Ramos (cell line): ENCODE measurements around the gene B4GALT2.

Experiments
- in situ Hi-C: fragments of 300-500 bp; cut with MboI; formaldehyde crosslinking; loops from one replicate; pipeline ENCODE4 v1.14.3; 2022; ENCODE audit warnings: low sequenced_read_pairs; ENCODE audit not compliant: unreplicated experiment

Gene B4GALT2

DNA sequence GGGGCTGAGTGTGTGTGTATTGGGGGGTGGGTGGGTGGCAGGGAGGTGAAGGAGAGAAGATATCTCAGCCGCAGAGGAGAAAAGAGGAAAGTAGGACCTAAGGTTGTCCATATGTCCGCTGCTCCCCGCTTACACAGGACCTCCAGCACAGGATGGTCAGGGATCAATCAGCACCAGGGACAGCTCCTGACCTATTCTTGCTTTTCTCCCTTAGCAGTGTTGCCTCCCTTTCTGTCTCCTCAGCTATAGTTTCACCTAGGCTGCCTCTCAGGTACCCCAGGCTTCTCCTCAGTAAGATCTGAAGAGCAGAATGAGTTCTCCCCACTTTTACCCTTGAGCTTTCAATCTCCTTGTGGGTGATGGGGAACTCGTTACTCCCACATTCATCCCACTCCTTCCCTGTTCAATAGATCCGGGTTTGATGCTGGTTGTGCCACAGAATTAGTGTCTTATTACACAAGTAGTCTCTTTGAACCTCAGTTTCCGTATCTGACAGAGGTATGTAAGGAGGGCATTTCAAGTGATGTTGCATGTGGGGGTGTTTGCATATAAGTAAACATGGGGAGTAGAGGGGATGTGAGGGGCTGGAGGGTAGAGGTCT, 10.6 kb upstream of the B4GALT2 start:
- in situ Hi-C loops, result no loop called here

- in situ Hi-C loops, result no loop called here
These were observed 9.6 kb upstream of the B4GALT2 start for GRCh38 chr1:43969416-43969745.

GRCh38 chr1:43969746-43970466, 9.1 kb upstream of the B4GALT2 start, which contains the start of gene DPH2:
DPH2 (plus strand) TSS chr1:43970010; CDS start chr1:43970176, 166 bp downstream.
- in situ Hi-C loops, result no loop called here

GRCh38 chr1:43970502-43970901, 8.5 kb upstream of the B4GALT2 start:
- in situ Hi-C loops, result no loop called here

- in situ Hi-C loops, result no loop called here
These were observed 8.1 kb upstream of the B4GALT2 start for GRCh38 chr1:43970911-43971310.

- in situ Hi-C loops, result no loop called here
These were observed 7.6 kb upstream of the B4GALT2 start for GRCh38 chr1:43971336-43971980.

GRCh38 chr1:43973981-43974442, 5.0 kb upstream of the B4GALT2 start:
- in situ Hi-C loops, result no loop called here

GRCh38 chr1:43974443-43975248, 4.4 kb upstream of the B4GALT2 start, which contains the start of gene ATP6V0B:
ATP6V0B (plus strand) TSS chr1:43974960; CDS start chr1:43975041, 81 bp downstream.
- in situ Hi-C loops, result no loop called here

- in situ Hi-C loops, result no loop called here
These were observed 3.6 kb upstream of the B4GALT2 start for GRCh38 chr1:43975249-43975961.

GRCh38 chr1:43976045-43976444, 3.0 kb upstream of the B4GALT2 start:
- in situ Hi-C loops, result no loop called here

- in situ Hi-C loops, result no loop called here
These were observed 2.1 kb upstream of the B4GALT2 start for GRCh38 chr1:43976890-43977289.

DNA sequence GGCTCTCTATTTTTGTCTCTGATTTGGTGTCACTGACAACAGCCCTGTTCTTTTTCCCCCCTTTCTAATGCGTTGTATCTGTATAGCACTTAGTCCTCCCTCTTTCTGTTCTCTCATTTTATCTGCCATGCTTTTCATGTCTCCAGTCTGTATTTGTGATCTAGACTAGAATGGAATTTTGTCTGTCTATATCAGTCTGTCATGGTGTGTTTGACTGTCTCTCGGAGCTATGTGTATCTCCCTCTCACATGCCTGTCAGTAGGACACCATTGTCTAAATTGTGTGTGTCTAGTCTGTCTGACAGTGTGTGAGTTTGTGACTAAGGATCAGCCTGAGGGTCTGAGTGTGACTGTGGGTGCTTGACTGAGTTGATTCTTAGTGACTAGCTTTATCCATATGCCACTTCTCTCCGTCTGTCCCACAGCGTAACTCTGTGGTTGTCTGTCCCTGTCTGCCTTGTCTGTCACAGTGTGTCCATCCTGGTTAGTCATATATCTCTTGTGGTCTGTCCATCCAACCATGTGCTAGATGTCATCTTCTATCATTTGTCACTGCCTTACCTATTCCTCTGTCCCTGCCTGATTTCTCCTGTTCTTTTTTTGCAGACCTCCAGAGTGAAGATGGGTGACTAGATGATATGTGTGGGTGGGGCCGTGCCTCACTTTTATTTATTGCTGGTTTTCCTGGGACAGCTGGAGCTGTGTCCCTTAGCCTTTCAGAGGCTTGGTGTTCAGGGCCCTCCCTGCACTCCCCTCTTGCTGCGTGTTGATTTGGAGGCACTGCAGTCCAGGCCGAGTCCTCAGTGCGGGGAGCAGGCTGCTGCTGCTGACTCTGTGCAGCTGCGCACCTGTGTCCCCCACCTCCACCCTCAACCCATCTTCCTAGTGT, 1.4 kb upstream of the B4GALT2 start:
- in situ Hi-C loops, result no loop called here

DNA sequence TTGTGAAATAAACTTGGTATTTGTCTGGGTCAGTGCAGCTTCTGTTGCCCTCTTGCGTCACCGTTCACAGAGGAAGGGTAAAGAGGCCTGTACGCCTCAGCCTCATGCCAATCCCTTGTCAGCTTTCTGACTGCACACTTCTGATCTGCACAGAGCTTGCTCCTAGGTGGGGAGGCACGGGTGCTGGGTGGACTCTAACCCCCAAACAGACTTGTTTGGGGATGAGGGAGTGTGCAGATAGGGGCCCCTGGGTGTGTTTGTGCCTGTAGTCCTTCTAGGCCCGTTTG, 803 bp upstream of the B4GALT2 start:
- in situ Hi-C loops, result no loop called here

DNA sequence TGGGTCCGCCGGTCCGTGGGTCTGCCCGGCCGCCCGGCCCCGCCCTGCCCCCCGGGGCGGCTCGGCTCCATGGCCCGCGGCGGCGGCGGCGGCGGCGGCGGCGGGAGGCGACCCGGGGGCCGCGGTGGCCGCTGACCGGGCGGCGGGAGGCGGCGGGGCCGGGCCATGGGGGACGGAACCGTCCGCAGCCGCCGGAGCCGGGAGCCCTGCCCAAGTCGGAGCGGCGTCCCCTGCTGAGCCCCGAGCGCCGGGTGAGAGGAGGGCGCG, 184 bp downstream of the B4GALT2 start:
- in situ Hi-C loops, result no loop called here

- in situ Hi-C loops, result no loop called here
These were observed 681 bp downstream of the B4GALT2 start for GRCh38 chr1:43979528-43980254.

- in situ Hi-C loops, result no loop called here
These were observed 1.5 kb downstream of the B4GALT2 start for GRCh38 chr1:43980255-43981134.

DNA sequence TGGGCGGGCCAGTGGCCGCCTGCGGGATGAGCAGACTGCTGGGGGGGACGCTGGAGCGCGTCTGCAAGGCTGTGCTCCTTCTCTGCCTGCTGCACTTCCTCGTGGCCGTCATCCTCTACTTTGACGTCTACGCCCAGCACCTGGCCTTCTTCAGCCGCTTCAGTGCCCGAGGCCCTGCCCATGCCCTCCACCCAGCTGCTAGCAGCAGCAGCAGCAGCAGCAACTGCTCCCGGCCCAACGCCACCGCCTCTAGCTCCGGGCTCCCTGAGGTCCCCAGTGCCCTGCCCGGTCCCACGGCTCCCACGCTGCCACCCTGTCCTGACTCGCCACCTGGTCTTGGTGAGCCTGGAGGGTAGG, 2.1 kb downstream of the B4GALT2 start:
- in situ Hi-C loops, result no loop called here

- in situ Hi-C loops, result no loop called here
These were observed 2.6 kb downstream of the B4GALT2 start for GRCh38 chr1:43981636-43982035.
